OCI-LY1 (cell line): Measurements from ENCODE around the gene CLNS1A.

ENCODE experiments used
- H2AFZ ChIP-seq: fragments of 200-600 bp; sonication (generic), shearing (Covaris generic); 2 replicates; pipeline ENCODE4 v1.6.0; 2014; ENCODE audit warnings: antibody characterized with exemption, mild to moderate bottlenecking, low read length
- H3F3A ChIP-seq: fragments of 200-600 bp; sonication (generic), shearing (Covaris generic); 2 replicates; pipeline ENCODE4 v1.6.0; 2014; ENCODE audit warnings: mild to moderate bottlenecking, antibody characterized with exemption, low read length, moderate library complexity; ENCODE audit not compliant: insufficient read depth
- H3K27ac ChIP-seq: fragments of 200-600 bp; sonication (generic); 2 replicates; pipeline ENCODE4 v1.5.1; 2014; ENCODE audit warnings: low read length, mixed run types, mild to moderate bottlenecking, low read depth; ENCODE audit not compliant: poor library complexity, severe bottlenecking
- H3K27me3 ChIP-seq: fragments of 200-600 bp; sonication (generic); 2 replicates; pipeline ENCODE4 v1.6.0; 2014; ENCODE audit warnings: antibody characterized with exemption, mild to moderate bottlenecking, low read length, moderate library complexity; ENCODE audit not compliant: insufficient read depth
- H3K36me3 ChIP-seq: fragments of 200-600 bp; sonication (generic); 2 replicates; pipeline ENCODE4 v1.6.1; 2014; ENCODE audit warnings: mild to moderate bottlenecking, antibody characterized with exemption, low read length, moderate library complexity, mixed read lengths; ENCODE audit not compliant: insufficient read depth
- H3K4me1 ChIP-seq: fragments of 200-600 bp; sonication (generic); 2 replicates; pipeline ENCODE4 v1.5.1; 2014; ENCODE audit warnings: mild to moderate bottlenecking, low read length, moderate library complexity; ENCODE audit not compliant: insufficient read depth, severe bottlenecking
- H3K4me2 ChIP-seq: fragments of 200-600 bp; sonication (generic), shearing (Covaris generic); 2 replicates; pipeline ENCODE4 v1.6.1; 2014; ENCODE audit warnings: low read length
- H3K4me3 ChIP-seq: fragments of 200-600 bp; sonication (generic); 2 replicates; pipeline ENCODE4 v1.5.1; 2014; ENCODE audit warnings: low read length, low read depth, mild to moderate bottlenecking, mixed read lengths; ENCODE audit not compliant: poor library complexity, severe bottlenecking
- H3K79me2 ChIP-seq: fragments of 200-600 bp; shearing (Covaris generic); 2 replicates; pipeline ENCODE4 v1.6.1; 2016; ENCODE audit warnings: mixed run types, low read length, mixed read lengths; ENCODE audit not compliant: insufficient read depth
- H3K9ac ChIP-seq: fragments of 200-600 bp; sonication (generic), shearing (Covaris generic); 2 replicates; pipeline ENCODE4 v1.6.1; 2014; ENCODE audit warnings: mild to moderate bottlenecking, low read length, mixed read lengths
- H3K9me2 ChIP-seq: fragments of 200-600 bp; sonication (generic), shearing (Covaris generic); 2 replicates; pipeline ENCODE4 v1.6.1; 2014; ENCODE audit warnings: low read depth, mild to moderate bottlenecking, low read length, mixed read lengths
- H3K9me3 ChIP-seq: fragments of 200-600 bp; shearing (Covaris generic); 2 replicates; pipeline ENCODE4 v1.6.1; 2014; ENCODE audit warnings: low read length, mixed read lengths
- H4K20me1 ChIP-seq: fragments of 200-600 bp; sonication (generic), shearing (Covaris generic); 2 replicates; pipeline ENCODE4 v1.6.0; 2016; ENCODE audit warnings: mild to moderate bottlenecking, low read length; ENCODE audit not compliant: insufficient read depth
- CTCF ChIP-seq: fragments of 200-600 bp; sonication (generic), shearing (Covaris generic); IDR thresholded peaks from 2 replicates; pipeline ENCODE4 v1.5.1; 2017; ENCODE audit warnings: mild to moderate bottlenecking, antibody characterized with exemption, low read length, moderate library complexity, mixed read lengths
- EZH2 ChIP-seq: fragments of 200-600 bp; sonication (generic), shearing (Covaris generic); IDR thresholded peaks from 2 replicates; pipeline ENCODE4 v1.8.0; 2017; ENCODE audit warnings: borderline replicate concordance, mixed run types, mild to moderate bottlenecking, antibody characterized with exemption, low read length, moderate library complexity, mixed read lengths

Gene CLNS1A

GRCh38 chr11:77609234-77609633 lies 28.4 kb downstream of the CLNS1A start:
- peaks cover 50% of the 10 kb centered on the region for H3K36me3 ChIP-seq
- no peaks in the 10 kb centered on the region for H3K27me3 ChIP-seq
- H3K9ac ChIP-seq: no peak overlapping the region
- H3K4me3 ChIP-seq: no peak overlapping the region
- H3K27ac ChIP-seq: no peak overlapping the region
- no peaks in the 10 kb centered on the region for H4K20me1 ChIP-seq
- H3K9me2 ChIP-seq: no peaks in the 10 kb centered on the region
- no peaks in the 10 kb centered on the region for H3K79me2 ChIP-seq
- no peaks in the 10 kb centered on the region for H3K4me1 ChIP-seq
- H3K4me2 ChIP-seq: no peak overlapping the region
- H3K9me3 ChIP-seq: no peaks in the 10 kb centered on the region
- no peaks in the 10 kb centered on the region for H3F3A ChIP-seq
- TF ChIP-seq EZH2: no peak
- TF ChIP-seq CTCF: no peak
- H2AFZ ChIP-seq: no peak overlapping the region

- H3K4me1 ChIP-seq: no peaks in the 10 kb centered on the region
- no peak overlapping the region for H3K4me3 ChIP-seq
- H3F3A ChIP-seq: no peaks in the 10 kb centered on the region
- no peak overlapping the region for H3K27ac ChIP-seq
- H2AFZ ChIP-seq: no peak overlapping the region
- no peaks in the 10 kb centered on the region for H3K79me2 ChIP-seq
- no peaks in the 10 kb centered on the region for H3K27me3 ChIP-seq
- H3K9ac ChIP-seq: no peak overlapping the region
- H4K20me1 ChIP-seq: no peaks in the 10 kb centered on the region
- H3K9me3 ChIP-seq: no peaks in the 10 kb centered on the region
- peaks cover 25% of the 10 kb centered on the region for H3K36me3 ChIP-seq
- H3K4me2 ChIP-seq: no peak overlapping the region
- no peak for TF ChIP-seq EZH2
- TF ChIP-seq CTCF: no peak
- H3K9me2 ChIP-seq: no peaks in the 10 kb centered on the region
These were observed 33.3 kb downstream of the CLNS1A start for GRCh38 chr11:77604281-77604680.

- no peak overlapping the region for H3K9ac ChIP-seq
- H3K27ac ChIP-seq: no peak overlapping the region
- no peaks in the 10 kb centered on the region for H3K4me1 ChIP-seq
- H3K4me2 ChIP-seq: no peak overlapping the region
- no peaks in the 10 kb centered on the region for H3K27me3 ChIP-seq
- no peaks in the 10 kb centered on the region for H3K9me2 ChIP-seq
- H3K9me3 ChIP-seq: no peaks in the 10 kb centered on the region
- TF ChIP-seq EZH2 (no peak), CTCF (no peak)
- H3F3A ChIP-seq: no peaks in the 10 kb centered on the region
- H2AFZ ChIP-seq: no peak overlapping the region
- peaks cover 11% of the 10 kb centered on the region; the same call in 1 of the 2 replicates for H3K36me3 ChIP-seq
- H3K4me3 ChIP-seq: no peak overlapping the region
- H4K20me1 ChIP-seq: no peaks in the 10 kb centered on the region
- no peaks in the 10 kb centered on the region for H3K79me2 ChIP-seq
These were observed 35.1 kb downstream of the CLNS1A start for GRCh38 chr11:77602381-77603088.
